Measurements from ENCODE around the gene FBXW11.

Gene FBXW11

GRCh38 chr5:171904886-171905285 is 101.6 kb downstream of the FBXW11 start:
- no peak for DNase-seq (ENCODE audit: low read depth)
- in situ Hi-C loops (cut with HindIII; ENCODE audit: low sequenced_read_pairs) = no loop called here
- no peak overlapping the region for H3K4me3 ChIP-seq (ENCODE audit: low read depth, low read length)

DNA sequence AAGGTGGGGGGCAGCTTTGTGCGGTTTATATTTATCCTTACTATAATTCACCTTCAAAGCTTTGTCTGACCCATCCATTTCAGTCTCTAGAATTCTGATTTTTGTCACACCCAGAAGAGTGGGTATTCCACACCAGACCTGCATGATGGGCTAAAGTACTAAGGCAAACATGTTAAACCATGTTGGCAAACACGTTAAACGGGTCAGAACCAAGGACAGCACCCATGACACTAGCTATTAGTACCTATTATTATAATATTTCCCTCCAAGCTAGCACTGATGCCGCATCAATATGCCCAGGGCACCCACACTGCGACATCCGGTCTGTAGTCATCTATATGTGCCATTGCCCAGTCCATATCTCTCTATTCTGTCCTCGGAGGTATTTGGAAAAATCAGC is 104.7 kb downstream of the FBXW11 start:
- no peak overlapping the region for H3K4me3 ChIP-seq (ENCODE audit: low read depth, low read length)
- in situ Hi-C loops (cut with HindIII; ENCODE audit: low sequenced_read_pairs) = no loop called here
- no peak for DNase-seq (ENCODE audit: low read depth)

More at GRCh38 chr5:171904886-171905285, 101.6 kb downstream of the FBXW11 start:
- TF ChIP-seq, protein P1, sequence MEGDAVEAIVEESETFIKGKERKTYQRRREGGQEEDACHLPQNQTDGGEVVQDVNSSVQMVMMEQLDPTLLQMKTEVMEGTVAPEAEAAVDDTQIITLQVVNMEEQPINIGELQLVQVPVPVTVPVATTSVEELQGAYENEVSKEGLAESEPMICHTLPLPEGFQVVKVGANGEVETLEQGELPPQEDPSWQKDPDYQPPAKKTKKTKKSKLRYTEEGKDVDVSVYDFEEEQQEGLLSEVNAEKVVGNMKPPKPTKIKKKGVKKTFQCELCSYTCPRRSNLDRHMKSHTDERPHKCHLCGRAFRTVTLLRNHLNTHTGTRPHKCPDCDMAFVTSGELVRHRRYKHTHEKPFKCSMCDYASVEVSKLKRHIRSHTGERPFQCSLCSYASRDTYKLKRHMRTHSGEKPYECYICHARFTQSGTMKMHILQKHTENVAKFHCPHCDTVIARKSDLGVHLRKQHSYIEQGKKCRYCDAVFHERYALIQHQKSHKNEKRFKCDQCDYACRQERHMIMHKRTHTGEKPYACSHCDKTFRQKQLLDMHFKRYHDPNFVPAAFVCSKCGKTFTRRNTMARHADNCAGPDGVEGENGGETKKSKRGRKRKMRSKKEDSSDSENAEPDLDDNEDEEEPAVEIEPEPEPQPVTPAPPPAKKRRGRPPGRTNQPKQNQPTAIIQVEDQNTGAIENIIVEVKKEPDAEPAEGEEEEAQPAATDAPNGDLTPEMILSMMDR (IDR thresholded peaks at IDR 0.05; ENCODE audit: low read depth, low read length, missing control alignments) = no peak

GRCh38 chr5:171899792-171900191 is 106.6 kb downstream of the FBXW11 start:
- in situ Hi-C loops (cut with HindIII; ENCODE audit: low sequenced_read_pairs) = no loop called here
- H3K4me3 ChIP-seq (ENCODE audit: low read depth, low read length) = no peak overlapping the region
- no peak for DNase-seq (ENCODE audit: low read depth)
- TF ChIP-seq, protein P1 (IDR thresholded peaks at IDR 0.05; ENCODE audit: low read depth, low read length, missing control alignments) = no peak

More for the DNA sequence above, 104.7 kb downstream of the FBXW11 start:
- TF ChIP-seq, protein P1 (IDR thresholded peaks at IDR 0.05; ENCODE audit: low read depth, low read length, missing control alignments) = no peak

DNA sequence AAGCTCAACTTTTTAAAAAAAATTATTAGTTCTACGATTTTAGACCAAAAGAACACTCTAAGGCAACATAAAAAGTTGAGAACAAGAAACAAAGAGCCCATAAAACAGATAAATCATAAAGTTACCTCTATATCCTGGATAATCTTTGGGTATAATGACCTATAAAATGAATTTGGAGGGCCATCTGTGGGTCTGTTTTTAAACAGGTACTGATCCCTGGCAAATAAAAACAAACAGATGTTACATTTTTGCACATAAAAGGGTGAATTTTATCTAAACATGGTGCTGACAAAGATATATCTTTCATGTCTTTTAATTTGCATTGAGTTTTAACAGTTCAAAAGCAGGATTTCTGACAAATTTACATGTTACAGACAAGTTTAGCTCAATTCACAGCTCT is 107.6 kb downstream of the FBXW11 start:
- TF ChIP-seq, protein P1 (IDR thresholded peaks at IDR 0.05; ENCODE audit: low read depth, low read length, missing control alignments) = no peak
- DNase-seq (ENCODE audit: low read depth) = no peak
- in situ Hi-C loops (cut with HindIII; ENCODE audit: low sequenced_read_pairs) = no loop called here
- H3K4me3 ChIP-seq (ENCODE audit: low read depth, low read length) = no peak overlapping the region

DNA sequence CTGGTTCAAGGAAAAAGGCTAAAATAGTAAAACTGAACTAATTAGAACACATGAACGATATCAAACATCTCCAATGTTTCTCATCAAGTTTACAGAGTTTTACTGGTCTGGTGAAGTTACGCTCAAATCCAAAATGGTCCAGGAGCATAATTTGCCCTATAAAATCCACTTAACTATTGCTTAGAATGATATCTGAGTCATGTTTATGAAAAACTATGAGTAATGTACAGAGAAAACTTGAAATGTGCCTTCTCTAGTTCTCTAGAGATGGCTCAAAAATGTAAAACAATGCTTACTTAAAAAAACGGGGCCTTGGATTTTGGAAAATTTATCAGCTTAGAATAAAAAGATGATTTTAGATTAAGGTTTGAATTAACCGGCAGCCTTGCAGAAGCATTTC is 108.1 kb downstream of the FBXW11 start:
- in situ Hi-C loops (cut with HindIII; ENCODE audit: low sequenced_read_pairs) = no loop called here
- no peak overlapping the region for H3K4me3 ChIP-seq (ENCODE audit: low read depth, low read length)
- no peak for DNase-seq (ENCODE audit: low read depth)
- TF ChIP-seq, protein P1 (IDR thresholded peaks at IDR 0.05; ENCODE audit: low read depth, low read length, missing control alignments) = no peak

DNA sequence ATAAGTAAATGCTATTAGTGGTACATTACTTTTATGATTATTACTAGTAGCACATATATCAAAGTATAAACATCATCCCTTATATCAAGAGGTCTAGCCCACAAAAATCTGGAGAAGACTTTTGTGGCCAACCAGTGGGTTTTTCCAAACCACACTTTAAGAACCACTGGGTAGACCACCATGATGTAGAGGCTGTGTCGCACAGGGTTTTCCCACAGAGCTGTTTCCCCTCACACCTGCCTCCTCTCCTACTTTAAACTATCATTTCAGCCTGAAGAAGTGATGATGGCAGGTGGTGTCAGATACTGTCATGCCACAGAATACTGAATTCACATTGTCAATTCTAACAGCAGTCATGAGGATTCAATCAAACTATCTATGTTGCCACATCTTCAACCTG is 109.2 kb downstream of the FBXW11 start:
- in situ Hi-C loops (cut with HindIII; ENCODE audit: low sequenced_read_pairs) = no loop called here
- TF ChIP-seq, protein P1 (IDR thresholded peaks at IDR 0.05; ENCODE audit: low read depth, low read length, missing control alignments) = no peak
- DNase-seq (ENCODE audit: low read depth) = peak; percentile 6
- H3K4me3 ChIP-seq (ENCODE audit: low read depth, low read length) = no peak overlapping the region

DNA sequence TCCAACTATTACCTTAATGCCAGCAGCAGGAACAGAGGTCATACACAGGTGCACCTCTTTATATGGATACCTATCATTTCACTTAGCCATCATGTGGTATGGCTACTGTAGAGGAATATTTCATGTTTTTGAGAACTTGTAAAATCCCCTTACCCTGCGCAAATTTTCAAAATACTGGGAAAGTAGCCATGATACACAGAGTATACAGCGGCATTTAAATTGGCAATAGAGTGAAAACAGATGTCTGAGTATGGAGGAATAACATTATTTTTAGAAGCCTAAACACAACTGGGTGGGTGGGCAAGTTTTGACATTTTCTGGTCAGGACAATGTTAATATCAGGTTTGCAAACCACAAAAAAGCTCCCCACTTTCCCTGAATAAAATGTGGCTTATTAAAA is 111.4 kb downstream of the FBXW11 start:
- no peak for DNase-seq (ENCODE audit: low read depth)
- TF ChIP-seq, protein P1 (IDR thresholded peaks at IDR 0.05; ENCODE audit: low read depth, low read length, missing control alignments) = no peak
- H3K4me3 ChIP-seq (ENCODE audit: low read depth, low read length) = no peak overlapping the region
- in situ Hi-C loops (cut with HindIII; ENCODE audit: low sequenced_read_pairs) = no loop called here
